H54 (cell line): ENCODE data around the gene ADNP2.

Source experiments
- DNase-seq: peaks from one replicate; pipeline ENCODE4 v3.0.0; 2011; ENCODE audit warnings: low spot score, mixed read lengths; ENCODE audit not compliant: insufficient read length
- FAIRE-seq: peaks from 3 replicates; lab custom pipeline; 2011; peaks lifted over from hg19 to GRCh38; lab: Jason Lieb, UNC
- POLR2A ChIP-seq: IDR thresholded peaks from 2 replicates; pipeline ENCODE4 v1.6.1; 2011; ENCODE audit warnings: low read depth, mild to moderate bottlenecking, low read length

The ADNP2 gene

GRCh38 chr18:80120932-80121331 is 11.9 kb downstream of the ADNP2 start:
- FAIRE-seq (no peak), DNase-seq (no peak)
- TF ChIP-seq POLR2A, result no peak

DNA sequence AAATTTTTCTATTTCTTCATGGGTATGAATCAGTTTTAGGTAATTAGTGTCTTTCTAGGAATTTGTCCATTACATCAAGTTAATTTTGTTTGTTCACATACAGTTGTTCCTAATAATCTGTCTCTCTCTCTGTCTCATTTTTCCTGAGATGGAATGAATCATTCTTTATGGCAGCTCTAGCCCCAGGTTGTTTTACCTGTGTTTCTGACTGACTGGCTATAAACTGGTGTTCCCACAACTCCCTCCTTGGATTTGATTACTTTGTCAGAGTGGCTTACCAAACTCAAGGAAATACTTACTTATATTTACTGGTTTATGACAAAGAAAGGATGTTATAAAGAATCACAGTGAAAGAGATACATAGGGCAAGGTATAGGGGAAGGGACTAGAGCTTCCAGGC is 15.1 kb downstream of the ADNP2 start:
- FAIRE-seq (no peak), DNase-seq (no peak)
- no peak for TF ChIP-seq POLR2A

DNA sequence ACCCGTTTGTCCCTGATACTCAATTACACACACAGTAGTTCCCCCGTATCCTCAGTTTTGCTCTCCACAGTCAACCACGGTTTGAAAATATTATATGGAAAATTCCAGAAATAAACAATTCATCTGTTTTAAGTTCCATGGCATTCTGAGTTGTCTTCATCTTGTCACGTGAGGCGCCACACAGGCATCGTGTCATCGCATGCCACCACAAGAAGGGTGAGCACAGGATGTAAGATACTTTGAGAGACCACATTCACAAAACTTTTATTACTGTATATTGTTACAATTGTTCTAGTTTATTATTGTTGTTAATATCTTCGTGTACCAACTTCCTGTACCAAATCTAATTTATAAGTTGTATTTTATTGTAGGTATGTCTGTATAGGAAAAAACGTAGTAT is 17.7 kb downstream of the ADNP2 start:
- FAIRE-seq (no peak), DNase-seq (no peak)
- TF ChIP-seq POLR2A, result no peak

GRCh38 chr18:80127635-80128034 is 18.6 kb downstream of the ADNP2 start:
- TF ChIP-seq POLR2A, result no peak
- FAIRE-seq (no peak), DNase-seq (no peak)

GRCh38 chr18:80129672-80130367 is 20.8 kb downstream of the ADNP2 start:
- FAIRE-seq, result no peak
- TF ChIP-seq POLR2A, result no peak
- no peak for DNase-seq

DNA sequence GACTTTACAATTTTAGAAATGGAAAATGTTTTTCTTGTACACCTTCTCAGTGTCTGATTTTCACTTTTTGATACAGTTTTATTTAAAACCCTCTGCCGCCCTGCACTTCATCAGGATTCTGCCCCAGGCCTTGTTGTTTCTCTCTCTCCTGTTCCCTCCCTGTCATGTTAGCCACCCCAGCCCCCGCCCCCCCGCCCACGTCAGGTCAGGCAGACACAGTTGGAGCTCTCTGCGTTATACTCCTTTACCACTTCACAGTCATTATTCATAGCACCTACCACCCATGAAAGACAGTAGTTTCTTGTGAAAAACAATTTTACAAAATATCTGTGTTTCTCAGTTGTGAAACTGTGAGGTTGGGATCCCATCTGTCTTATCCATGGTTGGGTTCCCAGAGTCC is 21.5 kb downstream of the ADNP2 start:
- no peak for DNase-seq
- TF ChIP-seq POLR2A, result no peak
- FAIRE-seq, result no peak

- FAIRE-seq, result no peak
- TF ChIP-seq POLR2A, result no peak
- DNase-seq, result no peak
Measured at GRCh38 chr18:80132180-80132812, 23.2 kb downstream of the ADNP2 start.

GRCh38 chr18:80133124-80133523 is 24.1 kb downstream of the ADNP2 start:
- DNase-seq, result no peak
- TF ChIP-seq POLR2A, result no peak
- FAIRE-seq, result no peak

GRCh38 chr18:80135136-80135535 is 26.1 kb downstream of the ADNP2 start:
- no peak for FAIRE-seq
- DNase-seq, result no peak
- no peak for TF ChIP-seq POLR2A

GRCh38 chr18:80136679-80137078 is 27.6 kb downstream of the ADNP2 start:
- no peak for FAIRE-seq
- no peak for DNase-seq
- no peak for TF ChIP-seq POLR2A

DNA sequence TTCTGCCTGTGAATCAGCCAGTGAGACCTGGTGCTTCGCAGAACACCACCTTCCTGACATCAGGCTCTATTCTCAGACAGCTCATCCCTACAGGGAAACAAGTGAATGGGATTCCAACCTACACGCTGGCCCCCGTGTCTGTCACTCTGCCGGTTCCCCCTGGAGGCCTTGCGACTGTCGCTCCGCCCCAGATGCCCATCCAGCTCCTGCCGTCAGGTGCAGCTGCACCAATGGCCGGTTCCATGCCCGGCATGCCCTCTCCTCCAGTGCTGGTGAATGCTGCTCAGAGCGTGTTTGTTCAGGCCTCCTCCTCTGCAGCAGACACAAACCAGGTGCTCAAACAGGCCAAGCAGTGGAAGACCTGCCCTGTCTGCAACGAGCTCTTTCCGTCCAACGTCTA is 28.1 kb downstream of the ADNP2 start:
- DNase-seq, result no peak
- no peak for FAIRE-seq
- no peak for TF ChIP-seq POLR2A

DNA sequence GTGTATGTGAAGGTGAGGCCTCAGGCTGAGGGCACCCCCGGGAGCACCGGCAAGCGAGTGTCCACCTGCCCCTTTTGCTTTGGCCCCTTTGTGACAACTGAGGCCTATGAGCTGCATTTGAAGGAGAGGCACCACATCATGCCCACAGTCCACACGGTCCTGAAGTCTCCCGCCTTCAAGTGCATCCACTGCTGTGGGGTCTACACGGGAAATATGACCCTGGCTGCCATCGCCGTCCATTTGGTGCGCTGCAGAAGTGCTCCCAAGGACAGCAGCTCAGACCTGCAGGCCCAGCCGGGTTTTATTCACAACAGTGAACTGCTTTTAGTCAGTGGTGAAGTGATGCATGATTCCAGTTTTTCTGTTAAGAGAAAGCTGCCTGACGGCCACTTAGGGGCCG is 28.9 kb downstream of the ADNP2 start:
- TF ChIP-seq POLR2A, result no peak
- DNase-seq, result no peak
- no peak for FAIRE-seq

DNA sequence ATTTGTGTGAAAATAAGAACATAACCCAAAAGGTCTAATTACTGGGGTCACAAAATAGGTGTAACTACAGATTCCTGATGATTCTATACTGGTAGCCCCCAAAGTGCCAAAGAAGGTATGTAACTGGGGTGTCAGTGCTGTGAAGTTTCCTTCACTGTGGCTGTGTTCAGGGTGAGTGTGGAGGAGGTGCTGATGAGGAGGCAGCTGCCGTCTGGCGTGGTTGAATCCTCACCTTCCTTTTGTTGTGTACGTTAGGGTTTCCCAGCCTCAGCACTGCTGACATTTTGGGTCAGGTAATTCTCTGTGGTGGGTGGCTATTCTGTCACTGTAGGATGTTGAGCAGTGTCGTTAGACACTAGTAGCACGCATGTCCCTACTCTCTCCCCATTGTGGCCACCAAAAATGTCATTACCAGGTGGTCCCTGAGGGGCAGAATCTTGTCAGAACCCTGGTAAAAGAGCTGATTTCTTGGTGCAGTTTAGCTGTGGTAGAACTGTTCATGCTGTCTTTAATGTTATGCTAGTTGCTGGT is 31.5 kb downstream of the ADNP2 start:
- no peak for TF ChIP-seq POLR2A
- DNase-seq (no peak), FAIRE-seq (no peak)

- no peak for DNase-seq
- FAIRE-seq, result no peak
- TF ChIP-seq POLR2A, result no peak
Measured at GRCh38 chr18:80143881-80144280, 34.8 kb downstream of the ADNP2 start.
